ENCODE results near the gene ATP6V0E2.
"Not testable (repeated sequence)": the region's sequence is repeated elsewhere in the genome, so short reads cannot be mapped to it uniquely, and the experiment has no call there.

Gene ATP6V0E2

GRCh38 chr7:149912126-149912525 is 38.4 kb downstream of the ATP6V0E2 start:
- in situ Hi-C loops (cut with MboI; ENCODE audit: low sequenced_read_pairs): not testable (repeated sequence)

GRCh38 chr7:149926414-149926813 is 52.6 kb downstream of the ATP6V0E2 start:
- in situ Hi-C loops (cut with MboI; ENCODE audit: low sequenced_read_pairs): not testable (repeated sequence)
